ENCODE measurements around the gene RMI1.
"Not testable (repeated sequence)": the region's sequence is repeated elsewhere in the genome, so short reads cannot be mapped to it uniquely, and the experiment has no call there.

The RMI1 gene

GRCh38 chr9:84007662-84008061, 27.1 kb downstream of the RMI1 start:
- DNase-seq (ENCODE audit: low spot score), result no peak

GRCh38 chr9:84024041-84024575, 43.5 kb downstream of the RMI1 start:
- peak; percentile 3 for DNase-seq (ENCODE audit: low spot score)

DNA sequence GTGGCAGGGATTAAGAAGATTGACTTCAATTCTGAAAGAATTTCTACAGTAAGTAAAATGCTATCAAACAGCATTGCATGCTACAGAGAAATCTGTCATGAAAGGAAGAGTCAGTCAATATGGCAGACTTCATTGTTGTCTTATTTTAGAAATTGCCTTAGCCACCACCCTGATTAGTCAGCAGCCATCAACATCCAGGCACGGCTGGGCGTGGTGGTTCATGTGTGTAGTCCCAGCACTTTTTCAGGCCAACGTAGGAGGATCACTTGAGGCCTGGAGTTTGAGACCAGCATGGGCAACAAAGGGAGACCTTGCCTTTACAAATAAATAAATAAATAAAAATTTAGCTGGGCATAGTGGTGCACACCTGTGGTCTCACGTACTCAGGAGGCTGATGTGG, 46.6 kb downstream of the RMI1 start:
- no peak for DNase-seq (ENCODE audit: low spot score)

- no peak for DNase-seq (ENCODE audit: low spot score)
These were observed 50.9 kb downstream of the RMI1 start for GRCh38 chr9:84031534-84031933.

- DNase-seq (ENCODE audit: low spot score), result not testable (repeated sequence)
These were observed 61.3 kb downstream of the RMI1 start for GRCh38 chr9:84041857-84042256.

GRCh38 chr9:84045481-84046097, 65.0 kb downstream of the RMI1 start:
- DNase-seq (ENCODE audit: low spot score), result no peak

Data from AG08395 (cell line).